Activated CD4-positive, CD25-positive, alpha-beta regulatory T cell (primary cell): ENCODE measurements around the gene FUT2.
"Not testable (repeated sequence)": the region's sequence is repeated elsewhere in the genome, so short reads cannot be mapped to it uniquely, and the experiment has no call there.

Experiments used
- DNase-seq, 4 experiments: peaks; one replicate each; lab custom pipeline; 2025; lab: John Stamatoyannopoulos, UW

The FUT2 gene

DNA sequence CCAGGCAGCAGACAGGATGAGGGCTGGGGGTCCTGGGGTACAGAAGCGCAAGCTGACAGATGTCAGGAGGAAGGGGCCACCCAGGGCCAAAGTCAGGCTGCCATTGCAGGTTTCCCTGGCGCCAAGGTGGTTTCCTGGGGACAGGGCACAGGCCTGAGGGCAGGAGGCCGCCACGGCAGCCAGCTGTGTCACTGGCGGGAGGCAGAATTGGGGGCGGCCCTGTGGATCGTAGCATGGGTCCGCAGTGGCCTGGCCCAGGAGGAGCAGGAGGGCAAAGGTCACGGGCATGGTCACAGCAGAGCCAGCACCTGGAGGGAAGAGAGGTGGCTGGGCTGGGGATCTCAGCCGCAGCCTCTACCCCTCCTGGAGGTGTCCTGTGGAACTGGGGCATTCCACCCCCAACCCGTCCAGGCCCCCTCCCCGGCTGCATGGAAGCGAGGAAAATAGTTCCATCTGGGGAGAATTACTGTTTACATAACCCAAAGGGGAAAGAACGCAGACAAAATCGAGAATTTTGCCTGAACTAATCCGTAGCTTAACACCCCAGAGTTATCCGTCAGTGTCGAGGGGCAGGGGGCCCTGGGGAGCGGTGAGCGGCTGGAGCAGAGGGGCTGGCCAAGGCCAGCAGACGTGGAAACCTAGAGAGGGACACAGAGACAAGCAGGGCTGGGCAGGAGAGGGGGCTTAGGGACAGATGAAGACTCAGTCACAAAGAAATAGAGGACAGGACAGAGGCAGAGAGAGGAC lies 24.9 kb upstream of the FUT2 start:
- no peak for DNase-seq

DNA sequence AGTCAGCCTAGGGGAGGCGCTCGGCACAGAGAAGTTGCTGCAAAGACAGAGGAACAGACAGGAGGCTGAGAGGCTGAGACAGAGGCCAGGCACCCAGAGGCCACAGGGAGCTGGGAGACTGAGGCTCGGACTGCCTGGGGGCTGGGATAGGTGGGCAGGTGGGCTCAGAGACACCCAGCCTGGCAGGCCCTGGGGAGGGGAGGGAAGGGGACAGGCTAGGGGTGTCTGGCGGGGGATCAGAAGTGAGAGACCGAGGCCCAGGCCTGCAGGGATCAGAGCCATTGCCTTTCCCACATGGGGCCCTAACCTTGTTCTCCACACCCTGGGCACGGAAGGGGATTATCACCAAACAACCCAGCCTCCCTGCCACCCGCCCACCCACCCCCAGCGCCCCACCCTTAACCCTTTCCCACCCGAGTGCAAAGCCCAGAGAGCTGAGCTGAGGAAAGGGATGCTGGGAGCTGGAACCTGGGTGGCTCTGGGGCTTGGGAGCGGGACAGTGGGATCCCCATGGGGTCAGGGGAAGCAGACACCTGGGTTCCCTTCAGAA lies 24.2 kb upstream of the FUT2 start:
- DNase-seq, result no peak

DNA sequence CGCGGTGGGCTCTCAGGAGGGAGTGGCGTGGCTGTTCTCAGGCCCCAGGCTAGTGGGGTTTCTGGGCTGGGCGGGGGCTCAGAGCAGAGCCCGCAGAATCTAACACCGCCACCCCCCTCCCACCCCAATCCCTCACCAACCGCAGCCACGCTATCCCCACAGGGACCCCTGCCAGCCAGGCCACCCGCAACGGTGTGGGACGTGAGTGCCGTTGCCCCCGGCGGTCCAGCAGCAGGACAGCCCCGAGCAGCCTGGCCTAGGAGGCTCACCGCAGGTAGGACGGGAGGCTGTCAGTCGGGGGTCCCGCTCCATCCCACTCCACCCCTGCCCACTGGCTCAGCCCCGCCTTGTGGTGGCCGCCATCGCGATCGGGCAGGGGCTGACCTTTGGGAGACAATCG lies 22.8 kb upstream of the FUT2 start, which contains the start of gene NTN5:
TSS of gene NTN5 (minus strand) at position 24 of the 400 bp plus-strand sequence. CDS start 2,031 bp downstream, outside the sequence.
- DNase-seq, result no peak

DNA sequence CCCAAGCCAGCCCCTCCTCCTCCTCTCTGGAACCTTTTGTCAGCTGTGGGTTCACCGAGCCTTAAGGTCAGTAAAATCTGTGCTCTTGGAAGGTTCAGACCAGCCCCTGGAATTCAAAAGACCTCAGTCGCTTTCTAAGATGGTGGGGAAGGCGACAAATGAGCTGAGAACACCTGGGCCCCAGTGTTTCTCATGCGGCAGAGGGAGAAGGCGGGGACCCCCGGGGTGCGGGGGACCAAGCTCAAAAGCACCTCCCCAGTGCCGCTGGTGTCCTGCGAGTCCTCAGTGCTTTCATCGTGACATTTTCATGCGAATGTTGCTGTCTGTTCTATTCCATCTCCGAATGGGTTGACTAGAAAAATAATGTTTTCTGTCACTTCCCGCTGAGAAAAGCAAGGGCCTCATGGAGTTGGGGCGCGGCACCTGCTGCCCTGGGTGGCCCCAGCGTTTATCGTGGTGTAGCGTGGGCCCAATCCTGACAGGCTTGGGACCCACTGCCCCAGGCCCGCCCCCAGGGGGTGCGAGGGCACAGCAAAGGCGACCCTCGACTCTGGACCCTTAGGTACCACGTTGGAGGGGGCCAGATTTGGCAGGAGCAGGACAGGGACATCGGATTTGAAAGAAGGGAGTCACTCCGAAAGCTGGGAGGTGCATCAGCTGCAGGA lies 22.2 kb upstream of the FUT2 start:
- DNase-seq, result no peak

DNA sequence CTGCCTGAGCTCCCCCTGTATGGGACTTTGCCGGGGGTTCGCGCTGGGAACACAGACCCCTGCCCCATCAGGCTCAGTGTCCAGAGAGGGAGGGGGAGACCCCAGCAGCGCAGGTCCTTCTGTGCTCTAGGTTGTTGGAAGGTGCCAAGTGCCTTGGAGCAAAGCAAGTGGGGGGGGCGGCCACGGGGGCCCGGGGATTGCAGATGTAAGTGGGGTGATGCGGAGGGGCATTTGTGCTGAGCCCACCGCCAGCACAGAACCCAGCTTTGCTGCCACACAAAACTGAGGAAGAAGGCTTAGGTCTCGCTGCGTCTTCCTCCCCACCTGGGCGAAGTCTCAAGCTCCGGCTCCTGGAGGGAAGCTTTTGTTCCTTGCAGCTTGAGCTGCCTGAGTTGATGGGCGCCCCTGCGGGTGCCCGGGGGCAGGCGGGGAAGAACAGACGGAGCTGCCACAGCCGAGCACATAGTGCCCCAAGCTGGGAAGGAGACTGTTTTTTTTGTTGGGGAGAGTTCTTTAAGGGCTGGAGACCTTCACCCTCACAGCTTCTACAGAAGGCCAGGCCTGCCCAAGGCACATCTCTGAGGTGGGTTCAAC lies 21.5 kb upstream of the FUT2 start:
- no peak for DNase-seq

DNA sequence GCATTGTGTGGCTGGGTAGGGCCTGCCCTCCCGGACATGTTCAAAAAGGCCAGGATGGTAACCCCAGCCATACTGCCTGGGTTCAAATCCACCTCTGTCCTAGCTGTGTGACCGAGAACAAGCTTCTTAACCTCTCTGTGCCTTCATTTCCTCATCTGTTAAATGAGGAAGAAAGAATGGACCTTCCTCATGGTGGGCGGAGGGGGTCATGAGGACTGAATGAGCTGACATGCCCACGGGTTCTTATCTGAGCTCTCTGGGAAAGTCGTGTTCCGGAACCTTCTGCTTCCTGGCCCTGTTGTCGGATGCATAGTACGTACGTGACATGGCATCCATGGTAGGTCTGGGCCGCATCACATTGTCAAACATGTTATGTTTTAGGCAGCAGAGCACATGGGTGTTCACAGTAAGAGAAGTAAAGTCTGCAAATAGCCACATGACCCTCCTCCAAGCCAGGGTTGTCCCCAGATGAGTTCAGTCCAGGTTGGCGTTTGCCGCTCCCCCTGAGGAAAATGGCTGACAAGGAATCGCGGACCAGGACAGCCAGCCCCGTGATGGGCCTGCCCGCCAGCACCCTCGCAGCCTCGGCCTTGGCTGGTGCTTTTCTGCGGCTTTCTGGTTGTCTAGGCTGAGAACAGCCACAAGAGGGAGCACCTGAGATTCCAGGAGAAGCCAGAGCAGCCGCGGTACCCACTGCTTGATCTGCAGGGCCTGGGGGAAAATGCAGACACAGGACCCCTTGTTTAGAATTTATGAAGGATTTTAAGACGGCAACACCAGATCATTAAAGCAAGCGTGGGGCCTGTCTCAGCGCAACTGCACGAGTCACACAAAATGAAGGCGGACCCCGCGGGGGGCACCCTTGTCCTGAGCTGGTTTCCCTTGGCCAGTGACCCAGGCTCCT lies 20.6 kb upstream of the FUT2 start:
- peak; percentile 37 to 61 (median 47) for DNase-seq

DNA sequence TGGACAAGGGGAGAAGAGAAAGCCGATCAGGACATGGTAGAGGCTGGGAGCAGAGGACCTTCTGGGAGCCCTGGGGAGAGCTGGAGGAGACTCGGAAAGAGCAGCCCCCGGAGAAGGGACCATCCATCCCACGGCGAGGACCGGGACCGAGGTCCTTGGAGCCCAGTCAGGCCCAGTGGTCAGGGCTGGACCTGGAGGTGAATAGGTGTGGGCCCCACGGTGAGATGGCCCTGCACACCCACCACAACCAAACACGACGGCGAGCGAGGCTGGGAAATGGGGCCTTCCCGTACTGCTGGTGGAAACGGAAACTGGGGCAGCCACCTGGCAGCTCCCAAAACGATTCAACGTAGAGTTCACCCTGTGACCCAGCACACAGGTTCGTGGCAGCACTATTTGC lies 19.3 kb upstream of the FUT2 start:
- no peak for DNase-seq

DNA sequence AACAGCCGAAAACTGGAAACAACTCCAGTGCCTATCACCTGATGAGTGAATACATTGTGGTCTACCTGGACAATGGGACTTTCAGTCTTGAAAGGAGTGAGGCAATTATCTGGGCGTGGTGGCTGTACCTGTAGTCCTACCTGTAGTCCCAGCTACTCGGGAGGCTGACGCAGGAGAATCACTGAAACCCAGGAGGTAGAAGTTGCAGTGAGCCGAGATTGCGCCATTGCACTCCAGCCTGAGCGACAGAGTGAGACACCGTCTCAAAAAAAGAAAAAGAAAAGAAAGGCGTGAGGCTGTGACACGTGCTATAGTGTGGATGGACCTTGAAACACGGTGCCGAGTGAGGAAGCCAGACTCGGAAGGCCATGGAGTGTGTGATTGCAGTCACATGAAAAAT lies 18.9 kb upstream of the FUT2 start:
- DNase-seq, result no peak

DNA sequence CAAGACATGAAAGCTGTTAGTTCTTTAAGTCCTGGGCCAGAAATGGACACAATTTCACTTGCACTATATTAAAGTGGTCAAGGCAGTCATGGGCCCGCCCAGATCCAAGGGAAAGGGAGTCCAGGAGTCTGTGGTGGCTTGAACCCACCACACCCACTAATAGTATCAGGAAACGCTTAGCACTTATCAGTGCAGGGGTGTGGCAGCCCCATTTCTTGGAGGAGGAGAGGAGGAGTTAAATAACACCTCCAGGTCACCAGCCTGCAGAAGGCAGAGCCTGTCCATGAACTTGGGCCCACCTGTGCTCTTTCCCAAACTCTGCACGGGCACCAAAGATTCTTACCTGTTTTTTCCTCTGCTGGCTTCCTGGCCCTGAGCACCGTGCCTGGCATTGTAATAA lies 17.6 kb upstream of the FUT2 start:
- no peak for DNase-seq

DNA sequence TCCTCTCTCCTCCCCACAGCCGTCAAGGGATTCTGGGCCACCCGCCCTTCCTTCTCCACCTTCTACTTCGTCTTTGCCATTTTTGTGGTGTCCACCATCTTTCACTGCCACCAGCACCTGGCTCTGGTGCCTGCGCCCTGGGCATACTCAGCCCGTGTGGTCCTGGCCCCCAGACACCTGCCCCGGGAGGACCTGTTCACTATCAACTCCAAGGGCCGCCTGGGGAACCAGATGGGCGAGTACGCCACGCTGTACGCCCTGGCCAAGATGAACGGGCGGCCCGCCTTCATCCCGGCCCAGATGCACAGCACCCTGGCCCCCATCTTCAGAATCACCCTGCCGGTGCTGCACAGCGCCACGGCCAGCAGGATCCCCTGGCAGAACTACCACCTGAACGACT lies 15.8 kb upstream of the FUT2 start:
- not testable (repeated sequence) for DNase-seq

DNA sequence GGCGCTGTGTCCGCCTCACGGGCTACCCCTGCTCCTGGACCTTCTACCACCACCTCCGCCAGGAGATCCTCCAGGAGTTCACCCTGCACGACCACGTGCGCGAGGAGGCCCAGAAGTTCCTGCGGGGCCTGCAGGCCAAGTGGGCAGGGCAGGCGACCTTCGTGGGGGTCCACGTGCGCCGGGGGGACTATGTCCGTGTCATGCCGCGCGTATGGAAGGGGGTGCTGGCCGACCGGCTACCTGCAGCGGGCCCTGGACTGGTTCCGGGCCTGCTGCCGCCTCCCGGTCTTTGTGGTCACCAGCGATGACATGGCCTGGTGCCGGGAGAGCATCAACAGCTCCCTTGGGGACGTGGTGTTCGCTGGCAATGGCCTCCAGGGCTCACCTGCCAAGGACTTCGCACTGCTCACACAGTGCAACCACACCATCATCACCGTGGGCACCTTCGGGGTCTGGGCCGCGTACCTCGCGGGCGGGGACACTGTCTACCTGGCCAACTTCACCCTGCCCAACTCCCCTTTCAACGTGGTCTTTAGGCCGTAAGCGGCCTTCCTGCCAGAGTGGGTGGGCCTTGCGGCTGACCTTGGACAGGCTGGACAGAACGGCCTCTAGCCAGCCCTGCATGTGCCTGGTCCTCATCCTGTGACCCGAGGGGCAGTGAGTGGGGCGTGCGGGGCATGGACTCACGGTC lies 15.2 kb upstream of the FUT2 start:
- DNase-seq, result no peak

DNA sequence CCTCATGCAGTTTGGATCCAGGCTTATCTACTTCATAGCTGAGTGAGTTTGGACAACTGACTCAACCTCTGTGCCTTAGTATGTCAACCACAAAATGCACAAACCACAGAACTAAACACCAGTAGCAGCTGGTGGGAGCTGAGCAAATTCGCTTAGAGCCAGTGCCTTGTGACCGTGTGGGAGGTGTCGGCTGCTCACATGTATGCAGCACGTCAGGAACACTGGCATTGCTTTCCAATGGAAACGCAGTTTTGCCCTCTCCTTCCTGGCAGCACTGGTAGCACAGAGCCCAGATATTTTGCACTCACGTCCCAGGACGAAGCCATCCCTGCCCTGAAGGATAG lies 14.7 kb upstream of the FUT2 start:
- no peak for DNase-seq

DNA sequence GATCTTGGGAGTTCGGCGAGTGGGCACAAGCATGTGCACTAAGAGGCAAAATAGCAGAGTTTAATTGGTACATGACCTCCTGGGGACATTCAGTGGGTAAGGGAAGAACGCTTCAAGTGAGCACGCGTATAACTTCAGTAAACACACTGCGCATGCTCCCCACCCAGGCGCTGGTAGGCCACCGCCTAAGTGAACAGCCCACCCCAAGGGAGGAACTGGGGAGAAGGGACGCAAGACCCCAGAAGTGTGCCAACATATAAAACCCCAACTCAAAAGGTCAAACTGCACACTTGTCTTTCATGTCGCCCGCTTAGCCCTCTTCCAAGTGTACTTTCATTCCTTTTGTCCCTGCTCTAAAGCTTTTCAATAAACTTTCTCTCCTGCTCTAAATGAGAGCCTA lies 12.4 kb upstream of the FUT2 start:
- DNase-seq, result no peak

DNA sequence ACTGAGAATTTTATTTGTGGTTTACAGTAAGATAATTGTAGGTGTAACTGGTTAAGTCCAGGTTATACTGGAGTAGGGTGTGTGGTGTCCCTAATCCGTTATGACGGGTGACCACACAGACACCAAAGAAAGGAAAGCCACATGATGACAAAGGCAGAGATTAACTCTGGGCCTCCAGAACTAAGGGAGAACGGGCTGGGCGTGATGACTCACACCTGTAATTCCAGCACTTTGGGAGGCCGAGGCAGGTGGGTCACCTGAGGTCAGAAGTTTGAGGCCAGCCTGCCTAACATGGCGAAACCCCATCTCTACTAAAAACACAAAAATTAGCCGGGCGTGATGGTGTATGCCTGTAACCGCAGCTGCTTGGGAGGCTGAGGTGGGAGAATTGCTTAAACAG lies 10.2 kb upstream of the FUT2 start:
- no peak for DNase-seq

DNA sequence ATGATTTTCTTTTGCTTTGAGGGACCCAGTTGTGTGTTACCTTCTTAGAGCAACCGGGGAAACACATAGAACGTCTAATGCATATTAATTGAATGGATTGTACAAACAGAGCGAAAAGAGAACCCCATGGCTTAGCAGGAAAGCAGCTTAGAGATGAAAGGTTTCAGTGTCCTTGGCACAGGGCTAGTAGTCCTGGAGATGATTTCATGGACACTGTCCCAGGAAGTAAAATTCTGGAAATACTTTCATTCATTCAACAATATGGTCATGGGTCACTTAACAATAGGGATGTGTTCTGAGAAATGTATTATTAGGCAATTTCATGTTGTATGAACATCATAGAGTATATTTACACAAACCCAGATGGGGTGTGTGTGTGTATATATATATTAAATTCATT lies 9.7 kb upstream of the FUT2 start:
- DNase-seq, result no peak

DNA sequence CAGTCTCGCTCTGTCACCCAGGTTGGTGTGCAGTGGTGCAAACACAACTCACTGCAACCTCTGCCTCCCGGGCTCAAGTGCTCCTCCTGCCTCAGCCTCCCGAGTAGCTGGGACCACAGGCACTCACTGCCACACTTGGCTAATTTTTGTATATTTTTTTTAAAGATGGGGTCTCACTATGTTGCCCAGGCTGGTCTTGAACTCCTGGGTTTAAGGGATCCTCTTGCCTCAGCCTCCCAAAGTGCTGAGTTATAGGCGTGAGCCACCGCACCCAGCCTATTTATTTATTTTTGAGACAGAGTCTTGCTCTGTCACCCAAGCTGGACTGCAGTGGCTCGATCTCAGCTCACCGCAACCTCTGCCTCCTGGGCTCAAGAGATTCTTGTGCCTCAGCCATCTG lies 9.1 kb upstream of the FUT2 start:
- DNase-seq, result not testable (repeated sequence)

DNA sequence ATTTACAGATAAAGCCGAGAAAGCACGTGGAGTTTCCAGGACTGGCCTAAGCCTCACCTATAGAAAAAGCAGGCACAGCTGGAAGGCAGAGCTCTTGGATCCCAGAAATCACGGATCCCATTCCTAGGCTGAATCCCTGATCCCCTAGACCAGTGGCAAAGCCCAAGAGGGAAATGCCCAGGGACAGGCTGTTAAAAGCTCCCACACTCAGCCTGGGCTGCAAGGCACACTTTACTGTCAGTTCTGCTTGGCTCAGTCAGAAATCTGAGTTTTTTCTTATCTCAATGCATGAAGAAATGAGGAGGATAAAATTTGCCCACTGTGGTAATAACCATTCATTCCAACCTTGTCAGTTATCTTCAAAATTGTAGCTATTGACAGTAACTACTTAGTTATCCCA lies 8.0 kb upstream of the FUT2 start:
- no peak for DNase-seq

DNA sequence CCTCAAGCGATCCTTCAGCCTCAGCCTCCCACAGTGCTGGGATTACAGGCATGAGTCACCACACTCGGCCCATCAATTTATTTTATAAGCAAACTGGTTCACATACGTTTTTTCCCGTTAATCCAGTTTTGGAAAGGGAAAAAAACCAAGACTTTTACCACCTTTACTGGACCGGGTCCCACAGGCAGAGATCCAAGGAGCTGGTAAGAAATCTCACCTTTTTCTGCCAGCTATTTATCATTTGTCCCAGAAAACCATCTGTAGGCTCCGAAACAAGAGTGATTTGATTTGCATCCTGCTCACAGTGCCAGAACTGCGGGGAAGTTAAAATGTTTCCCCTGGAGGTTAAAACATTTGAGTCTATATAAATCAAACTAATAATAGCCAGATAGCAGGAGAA lies 6.3 kb upstream of the FUT2 start:
- no peak for DNase-seq

DNA sequence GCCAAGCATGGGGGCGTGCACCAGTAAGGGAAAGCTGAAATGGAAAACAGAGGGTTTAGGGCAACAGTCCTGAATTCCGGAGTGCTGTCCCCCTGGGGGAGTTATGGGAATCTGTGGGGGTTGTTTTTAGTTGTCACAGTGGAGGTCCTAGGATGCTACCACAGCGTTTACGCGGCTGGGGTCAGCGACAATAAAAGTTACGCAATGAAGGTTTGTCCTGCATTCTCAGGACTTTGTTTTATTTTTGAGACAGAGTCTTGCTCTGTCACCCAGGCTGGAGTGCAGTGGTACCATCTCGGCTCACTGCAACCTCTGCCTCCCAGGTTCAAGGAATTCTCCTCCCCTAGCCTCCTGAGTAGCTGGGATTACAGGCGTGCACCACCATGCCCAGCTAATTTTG lies 2.1 kb upstream of the FUT2 start:
- not testable (repeated sequence) for DNase-seq

DNA sequence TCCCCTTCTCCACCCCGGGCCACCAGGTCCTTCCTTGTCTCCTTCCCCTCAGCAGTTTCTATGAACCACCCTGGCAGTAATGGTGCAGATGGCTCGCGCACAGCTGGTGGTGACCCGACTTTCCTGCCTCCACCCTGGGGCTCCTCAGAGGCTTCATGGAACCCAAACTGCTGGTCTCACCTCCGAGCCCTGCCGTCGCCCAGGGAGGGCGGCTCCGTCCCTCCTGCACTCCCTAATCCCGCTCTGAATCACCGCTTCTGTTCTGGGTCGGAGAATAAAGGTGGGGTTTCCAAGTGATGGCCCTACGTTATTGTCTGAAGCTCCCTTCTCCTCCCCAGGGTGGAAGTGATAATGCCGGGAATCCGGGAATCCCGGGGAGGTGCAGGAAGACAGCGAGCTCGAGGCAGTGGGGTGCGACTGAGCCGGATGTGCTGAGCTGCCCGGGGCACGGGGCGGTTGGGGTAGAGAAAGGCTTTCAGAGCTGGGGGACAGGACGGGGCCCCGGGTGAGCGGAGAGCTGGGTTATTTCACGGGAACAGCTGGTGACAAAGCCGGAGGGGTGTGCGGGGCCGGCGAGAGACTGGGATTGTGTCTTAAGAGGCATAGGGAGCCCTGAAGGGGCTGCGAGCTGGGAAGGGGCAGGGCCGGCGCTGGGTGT lies 711 bp downstream of the FUT2 start:
- DNase-seq, result no peak

DNA sequence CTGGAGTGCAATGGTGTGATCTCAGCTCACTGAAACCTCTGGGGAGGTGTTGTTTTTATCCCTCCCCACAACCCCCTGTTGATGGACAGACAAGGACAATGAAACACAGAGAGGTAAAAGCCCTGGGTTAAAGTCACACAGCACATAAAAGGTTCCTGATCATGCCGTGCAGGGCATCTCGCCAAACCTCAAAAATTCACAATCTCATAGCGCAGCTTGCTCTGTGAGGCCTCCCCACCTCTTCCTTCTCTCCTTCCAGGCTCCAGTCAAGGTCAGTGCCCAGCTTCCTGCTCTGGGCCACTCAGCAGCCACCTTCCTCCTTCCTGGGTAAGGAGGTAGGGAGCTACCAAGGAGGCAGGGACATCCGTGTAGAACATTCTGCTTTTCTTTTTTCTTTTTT lies 2.3 kb downstream of the FUT2 start:
- DNase-seq, result no peak
